KOPT-K1 (cell line): ENCODE measurements around the gene PHETA1.
"Not testable (repeated sequence)": the region's sequence is repeated elsewhere in the genome, so short reads cannot be mapped to it uniquely, and the experiment has no call there.

Experiments used
- H3K27ac ChIP-seq: fragments of 200-600 bp; sonication (generic); 2 replicates; pipeline ENCODE4 v1.5.1; 2016; ENCODE audit warnings: antibody characterized with exemption, mild to moderate bottlenecking, low read depth, low read length; ENCODE audit not compliant: poor library complexity, severe bottlenecking
- H3K36me3 ChIP-seq: fragments of 200-600 bp; sonication (generic); 2 replicates; pipeline ENCODE4 v1.5.1; 2017; ENCODE audit warnings: antibody characterized with exemption, mild to moderate bottlenecking, low read length, moderate library complexity; ENCODE audit not compliant: insufficient read depth
- H3K9me3 ChIP-seq: fragments of 200-600 bp; sonication (generic); 2 replicates; pipeline ENCODE4 v1.5.1; 2017; ENCODE audit warnings: antibody characterized with exemption, low read length, mild to moderate bottlenecking; ENCODE audit not compliant: insufficient read depth, poor library complexity, severe bottlenecking

The PHETA1 gene

GRCh38 chr12:111336411-111336810, 32.5 kb downstream of the PHETA1 start:
- not testable (repeated sequence) for H3K36me3 ChIP-seq, H3K9me3 ChIP-seq, H3K27ac ChIP-seq

- H3K27ac ChIP-seq, result no peak overlapping the region
- no peaks in the 10 kb centered on the region for H3K36me3 ChIP-seq
- H3K9me3 ChIP-seq, result no peaks in the 10 kb centered on the region
Measured at GRCh38 chr12:111335811-111336210, 33.1 kb downstream of the PHETA1 start.

- H3K9me3 ChIP-seq, H3K27ac ChIP-seq, H3K36me3 ChIP-seq: not testable (repeated sequence)
Measured at GRCh38 chr12:111335301-111335700, 33.6 kb downstream of the PHETA1 start.

- Histone ChIP-seq H3K9me3 (no peaks in the 10 kb centered on the region), H3K36me3 (no peaks in the 10 kb centered on the region), H3K27ac (no peak overlapping the region)
Measured at GRCh38 chr12:111334393-111334915, 34.4 kb downstream of the PHETA1 start.

GRCh38 chr12:111330800-111331752, 37.8 kb downstream of the PHETA1 start:
- no peaks in the 10 kb centered on the region for H3K36me3 ChIP-seq
- H3K27ac ChIP-seq, result no peak overlapping the region
- no peaks in the 10 kb centered on the region for H3K9me3 ChIP-seq

- no peak overlapping the region for H3K27ac ChIP-seq
- no peaks in the 10 kb centered on the region for H3K36me3 ChIP-seq
- no peaks in the 10 kb centered on the region for H3K9me3 ChIP-seq
Measured at GRCh38 chr12:111328138-111328537, 40.8 kb downstream of the PHETA1 start.

- H3K9me3 ChIP-seq, result no peaks in the 10 kb centered on the region
- no peaks in the 10 kb centered on the region for H3K36me3 ChIP-seq
- H3K27ac ChIP-seq, result no peak overlapping the region
Measured at GRCh38 chr12:111327474-111327873, 41.4 kb downstream of the PHETA1 start.

GRCh38 chr12:111322336-111323250, 46.3 kb downstream of the PHETA1 start:
- Histone ChIP-seq H3K36me3 (no peaks in the 10 kb centered on the region), H3K27ac (no peak overlapping the region), H3K9me3 (no peaks in the 10 kb centered on the region)

- Histone ChIP-seq H3K36me3 (no peaks in the 10 kb centered on the region), H3K27ac (no peak overlapping the region)
Measured at GRCh38 chr12:111321317-111321716, 47.6 kb downstream of the PHETA1 start.

GRCh38 chr12:111320258-111321050, 48.4 kb downstream of the PHETA1 start:
- Histone ChIP-seq H3K36me3 (no peaks in the 10 kb centered on the region), H3K9me3 (no peaks in the 10 kb centered on the region), H3K27ac (no peak overlapping the region)

More at GRCh38 chr12:111321317-111321716, 47.6 kb downstream of the PHETA1 start:
- H3K9me3 ChIP-seq, result no peaks in the 10 kb centered on the region

GRCh38 chr12:111319600-111320257, 49.2 kb downstream of the PHETA1 start:
- H3K27ac ChIP-seq, result no peak overlapping the region
- H3K9me3 ChIP-seq, result no peaks in the 10 kb centered on the region
- no peaks in the 10 kb centered on the region for H3K36me3 ChIP-seq

- H3K9me3 ChIP-seq, result no peaks in the 10 kb centered on the region
- H3K27ac ChIP-seq, result no peak overlapping the region
- no peaks in the 10 kb centered on the region for H3K36me3 ChIP-seq
Measured at GRCh38 chr12:111318450-111318849, 50.4 kb downstream of the PHETA1 start.

GRCh38 chr12:111316671-111317070, 52.2 kb downstream of the PHETA1 start:
- Histone ChIP-seq H3K36me3 (no peaks in the 10 kb centered on the region), H3K27ac (no peak overlapping the region), H3K9me3 (no peaks in the 10 kb centered on the region)

GRCh38 chr12:111314953-111315539, 53.8 kb downstream of the PHETA1 start:
- Histone ChIP-seq H3K27ac (no peak overlapping the region), H3K36me3 (no peaks in the 10 kb centered on the region), H3K9me3 (no peaks in the 10 kb centered on the region)
